HFFc6 (cell line): ENCODE measurements around the gene INTS11. TPM values are rescaled to one million over a fixed set of nuclear protein-coding genes. Genes with fewer than 3 reads are reported as not detected.

Source experiments
- DNase-seq: peaks from one replicate; pipeline ENCODE4 v3.0.0-alpha.2; 2018
- H3K27ac Mint-ChIP-seq: 2 replicates; pipeline ENCODE4 v1.8.0; 2020; ENCODE audit warnings: mild to moderate bottlenecking, mixed read lengths
- H3K27me3 Mint-ChIP-seq: 2 replicates; pipeline ENCODE4 v1.8.0; 2021; ENCODE audit warnings: mild to moderate bottlenecking, moderate library complexity, mixed read lengths; ENCODE audit not compliant: insufficient read depth
- H3K36me3 Mint-ChIP-seq: 2 replicates; pipeline ENCODE4 v1.8.0; 2021; ENCODE audit warnings: low read depth, mixed read lengths
- H3K4me1 Mint-ChIP-seq: 2 replicates; pipeline ENCODE4 v1.8.0; 2020; ENCODE audit warnings: low read depth, mixed read lengths
- H3K4me3 Mint-ChIP-seq: 2 replicates; pipeline ENCODE4 v1.8.0; 2020; ENCODE audit warnings: mild to moderate bottlenecking, moderate library complexity, mixed read lengths
- H3K9me3 Mint-ChIP-seq: 2 replicates; pipeline ENCODE4 v1.8.0; 2020; ENCODE audit warnings: mild to moderate bottlenecking, mixed read lengths
- CTCF ChIP-seq: fragments of 200-600 bp; sonication (generic); IDR thresholded peaks from 2 replicates; pipeline ENCODE4 v1.5.0; 2021; ENCODE audit warnings: antibody characterized with exemption, mild to moderate bottlenecking
- total RNA-seq, 6 experiments: library from RNA; stranded (reverse); fragmentation: NEBNext Ultra II Directional; extraction: Animal tissue kit (Norgen Biotek cat#: 25700); gene quantifications; 2 replicates in 1 of 6; 3 replicates in 5 of 6; pipeline ENCODE4 v1.2.3, GENCODE V29; 2021

Gene INTS11
- total RNA-seq, 6 experiments from 2014 or later = 65.6 to 78.3 (median 69.8) TPM

- no peak for DNase-seq
- Mint-ChIP-seq H3K27ac (peak overlapping the region; percentile 89), H3K27me3 (peaks cover 7% of the 10 kb centered on the region), H3K4me1 (peaks cover 32% of the 10 kb centered on the region), H3K9me3 (no peaks in the 10 kb centered on the region), H3K4me3 (peak overlapping the region; percentile 91), H3K36me3 (peaks cover under 1% of the 10 kb centered on the region; the same call in 1 of the 2 replicates)
- TF ChIP-seq CTCF = no peak
Observed at GRCh38 chr1:1347026-1347595, 22.7 kb upstream of the INTS11 start.

- H3K27ac Mint-ChIP-seq = peak overlapping the region; percentile 89
- no peak for TF ChIP-seq CTCF
- H3K9me3 Mint-ChIP-seq = no peaks in the 10 kb centered on the region
- H3K27me3 Mint-ChIP-seq = peaks cover 5% of the 10 kb centered on the region
- H3K36me3 Mint-ChIP-seq = no peaks in the 10 kb centered on the region
- H3K4me3 Mint-ChIP-seq = peak overlapping the region; percentile 91
- H3K4me1 Mint-ChIP-seq = peaks cover 29% of the 10 kb centered on the region
- no peak for DNase-seq
Observed at GRCh38 chr1:1346501-1346890, 22.0 kb upstream of the INTS11 start.

GRCh38 chr1:1345860-1346500, 21.5 kb upstream of the INTS11 start:
- TF ChIP-seq CTCF = no peak
- H3K27me3 Mint-ChIP-seq = peaks cover 5% of the 10 kb centered on the region
- H3K27ac Mint-ChIP-seq = peak overlapping the region; percentile 89
- DNase-seq = no peak
- H3K36me3 Mint-ChIP-seq = peaks cover 4% of the 10 kb centered on the region
- H3K9me3 Mint-ChIP-seq = no peaks in the 10 kb centered on the region
- peaks cover 29% of the 10 kb centered on the region for H3K4me1 Mint-ChIP-seq
- H3K4me3 Mint-ChIP-seq = peak overlapping the region; percentile 91

- no peak for DNase-seq
- Mint-ChIP-seq H3K36me3 (peaks cover 10% of the 10 kb centered on the region), H3K4me3 (peak overlapping the region; percentile 91; the same call in 1 of the 2 replicates), H3K4me1 (peaks cover 29% of the 10 kb centered on the region), H3K9me3 (no peaks in the 10 kb centered on the region), H3K27ac (peak overlapping the region; percentile 89), H3K27me3 (peaks cover 7% of the 10 kb centered on the region)
- no peak for TF ChIP-seq CTCF
Observed at GRCh38 chr1:1345384-1345783, 20.9 kb upstream of the INTS11 start.

GRCh38 chr1:1344655-1345361, 20.3 kb upstream of the INTS11 start:
- Mint-ChIP-seq H3K9me3 (no peaks in the 10 kb centered on the region), H3K4me1 (peaks cover 29% of the 10 kb centered on the region), H3K27ac (peak overlapping the region; percentile 89), H3K36me3 (peaks cover 11% of the 10 kb centered on the region), H3K27me3 (peaks cover 7% of the 10 kb centered on the region), H3K4me3 (peak overlapping the region; percentile 64)
- peak; percentile 74 for TF ChIP-seq CTCF
- DNase-seq = peak; percentile 87
